ENCODE measurements around the gene ZNF654. TPM values are rescaled to one million over a fixed set of nuclear protein-coding genes. Genes with fewer than 3 reads are reported as not detected.
A peak's percentile ranks its signal among the peaks of the same experiment; 100 is the strongest.

Gene ZNF654
- total and polyA plus RNA-seq, 9 of the 15 experiments (the other 6 are each of a cell fraction or from before 2014, with no cell fraction given) = 2.4 to 8.6 (median 5.1) TPM

- TF ChIP-seq, protein P1, sequence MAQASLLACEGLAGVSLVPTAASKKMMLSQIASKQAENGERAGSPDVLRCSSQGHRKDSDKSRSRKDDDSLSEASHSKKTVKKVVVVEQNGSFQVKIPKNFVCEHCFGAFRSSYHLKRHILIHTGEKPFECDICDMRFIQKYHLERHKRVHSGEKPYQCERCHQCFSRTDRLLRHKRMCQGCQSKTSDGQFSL (CRISPR knock-in tag; IDR thresholded peaks at IDR 0.05) = no peak
- TF ChIP-seq, protein P1 (tag; IDR thresholded peaks at IDR 0.05) = no peak
- TF ChIP-seq SIN3A (IDR thresholded peaks at IDR 0.05; ENCODE audit: borderline replicate concordance in 2 of 2, control insufficient read depth in 1 of 2, low read depth in 2 of 2, low read length in 2 of 2) = peak; percentile 43 to 50; a peak in 3 of 4 replicates
These were observed at the start of gene ZNF654, which contains the start of gene CGGBP1 (continued) for GRCh38 chr3:88058581-88059379.

- H3K9me3 ChIP-seq (replicated peaks; ENCODE audit: control insufficient read depth, insufficient read depth, low read depth, low read length) = no peaks in the 10 kb centered on the region
- no peaks in the 10 kb centered on the region for H4K20me1 ChIP-seq (replicated peaks; ENCODE audit: control insufficient read depth, insufficient read depth, low read length)
- H3K9ac ChIP-seq (ENCODE audit: insufficient read depth in 1 of 2, low read depth in 2 of 2, low read length in 2 of 2) = no peak overlapping the region
- DNase-seq (ENCODE audit: extremely low read depth in 1 of 4, low spot score in 3 of 4) (no peak), ATAC-seq (peak; percentile 58; the same call in 2 of the 3 replicates), FAIRE-seq (no peak)
- BruUV-seq (replicated peaks) = no TSS peak
- POLR2A ChIA-PET = no interaction called here
- in situ Hi-C loops (cut with MboI) (loop anchor here (25.0 kb wide), 1 partner anchor 699 kb away; no protein-coding TSS in a partner anchor), intact Hi-C loops (cut with micrococcal nuclease) (no loop called here)
- no peaks in the 10 kb centered on the region for H3K27me3 ChIP-seq (ENCODE audit: control insufficient read depth in 2 of 2, insufficient read depth in 2 of 2, low read length in 2 of 2)
- no peaks in the 10 kb centered on the region for H3K79me2 ChIP-seq (ENCODE audit: control insufficient read depth, insufficient read depth, low read length)
- CTCF ChIA-PET (ENCODE audit: low intra/inter-chr PET ratio) = no interaction called here
- no peak overlapping the region for H3K4me2 ChIP-seq (ENCODE audit: insufficient read depth, low read length)
- H3K9me1 ChIP-seq (ENCODE audit: control insufficient read depth, insufficient read depth, low read length) = no peaks in the 10 kb centered on the region
- 20% methylated on average over 5 of the region's 5 CpGs for WGBS (ENCODE audit: insufficient coverage, low coverage, missing lambda C conversion rate)
- H2AFZ ChIP-seq (ENCODE audit: low read depth, low read length) = peak overlapping the region; percentile 55; the same call in 1 of the 2 replicates
- H3K27ac ChIP-seq (ENCODE audit: extremely low read depth, low read depth, low read length) = no peak overlapping the region
- no peaks in the 10 kb centered on the region for H3K36me3 ChIP-seq (ENCODE audit: control insufficient read depth, insufficient read depth, low read length)
- H3K4me1 ChIP-seq (replicated peaks in 1 of 2; ENCODE audit: control insufficient read depth in 2 of 2, insufficient read depth in 2 of 2, low read length in 2 of 2) = no peaks in the 10 kb centered on the region
- H3K4me3 ChIP-seq = no peak overlapping the region
- TF ChIP-seq ZNF316 (IDR thresholded peaks at IDR 0.05) (peak; percentile 25; the same call in 1 of the 2 replicates), TRIM24 (IDR thresholded peaks at IDR 0.05) (no peak), CBFA2T3 (IDR thresholded peaks at IDR 0.05) (0 out of 2 replicates have a peak, but pooled peaks have one; percentile 9), FOXO4 (CRISPR knock-in tag; IDR thresholded peaks at IDR 0.05) (no peak)
These were observed 48.2 kb upstream of the ZNF654 start for GRCh38 chr3:88010810-88011209.

Measured in K562 (cell line).